Heart right ventricle (tissue), 16 donors: ENCODE measurements around the gene SYNM. TPM values are rescaled to one million over a fixed set of nuclear protein-coding genes. Genes with fewer than 3 reads are reported as not detected.
A peak's percentile ranks its signal among the peaks of the same experiment; 100 is the strongest.

Source experiments
- ATAC-seq, 8 donors: fragments of 200-7000 bp; cut with Tn5 transposase; one replicate each; pipeline ENCODE4 v1.9.1; 2020; ENCODE audit warnings: mild to moderate bottlenecking in 8 of 8, moderate library complexity in 8 of 8, moderate number of reproducible peaks in 1 of 8
- DNase-seq, 2 donors: peaks; one replicate each; pipeline ENCODE4 v3.0.0-alpha.2; 2020
- H3K27ac ChIP-seq, 10 donors: fragments of 200-600 bp; sonication (generic) in 2 of 10; one replicate each; pipeline versions ENCODE4 v1.5.0 to v1.8.0; 2020 to 2022; ENCODE audit warnings: mild to moderate bottlenecking in 3 of 10
- H3K27me3 ChIP-seq, 7 donors: fragments of 200-600 bp; one replicate each; pipeline ENCODE4 v1.8.0; 2021 to 2022; ENCODE audit warnings: mild to moderate bottlenecking in 2 of 7
- H3K36me3 ChIP-seq, 9 donors: fragments of 200-600 bp; sonication (generic) in 1 of 9; one replicate each; pipeline versions ENCODE4 v1.5.0 to v1.8.0; 2020 to 2022; ENCODE audit warnings: mild to moderate bottlenecking in 2 of 9
- H3K4me1 ChIP-seq, 9 donors: fragments of 200-600 bp; sonication (generic) in 1 of 9; one replicate each; pipeline versions ENCODE4 v1.5.0 to v1.8.0; 2020 to 2022; ENCODE audit warnings: mild to moderate bottlenecking in 4 of 9
- H3K4me3 ChIP-seq, 10 donors: fragments of 200-600 bp; sonication (generic) in 2 of 10; one replicate each; pipeline versions ENCODE4 v1.5.0 to v1.8.0; 2020 to 2022; ENCODE audit warnings: mild to moderate bottlenecking in 7 of 10, moderate library complexity in 2 of 10
- H3K9me3 ChIP-seq, 11 donors: fragments of 200-600 bp in 10 of 11; sonication (generic) in 2 of 11; one replicate each; pipeline versions ENCODE4 v1.5.0 to v1.8.0; 2013 to 2022; ENCODE audit warnings: mild to moderate bottlenecking in 2 of 11, control low read depth in 1 of 11, moderate library complexity in 1 of 11
- CTCF ChIP-seq, 9 donors: fragments of 200-600 bp; sonication (generic) in 2 of 9; IDR thresholded peaks; one replicate each; pipeline versions ENCODE4 v1.5.0 to v1.8.0; 2021 to 2022; ENCODE audit warnings: antibody characterized with exemption in 9 of 9, mild to moderate bottlenecking in 5 of 9, moderate library complexity in 1 of 9
- WGBS, 2 donors: extraction: QIAGEN DNeasy Blood & Tissue Kit; methylation state at CpG; one replicate each; pipeline ENCODE4 v1.1.7; 2013; ENCODE audit warnings: inconsistent platforms in 1 of 2; 5-methylcytosine and 5-hydroxymethylcytosine counted together
- intact Hi-C, 10 donors: fragments of 100-400 bp; cut with DNase I; formaldehyde crosslinking; loops; one replicate each; pipeline versions ENCODE4 v1.11.1 to v1.14.2; 2022
- polyA plus RNA-seq, 2 donors: library from polyadenylated mRNA; stranded (reverse); fragments of 200-250 nt; gene quantifications; one replicate each; pipeline ENCODE4 v1.2.3, GENCODE V29; 2013
- total RNA-seq, 10 donors: library from RNA; stranded (reverse); fragmentation: NEBNext Ultra II Directional in 3 of 10; extraction: Animal tissue kit (Norgen Biotek cat#: 25700) in 3 of 10; gene quantifications; one replicate each; pipeline versions ENCODE4 v1.2.1 to v1.2.4, GENCODE V29; 2021 to 2023
- donor health status: Arrhythmogenic right ventricular cardiomyopathy.
- donor health status: ischemic (EF 13 %, LVEDD 7.1; RV severe dilation, severe dysfunction).
- donor health status: healthy with polysubstance abuse.
- donor health status: DM: no; HTN: yes; CAD: no.
- donor health status: DM: no; HTN: no; CAD: no.
- donor health status: ischemic (EF 25% LVEDD 6.9; RV normal size, moderate dysfunction).
- donor health status: ischemic (EF 25% LVEDD 5.7; RV mildly dilated, moderate dysfunction).
- donor health status: healthy.
- donor health status: DM: yes; HTN: yes; CAD: no.
- donor health status: Ischemic cardiomyopathy.
- donor health status: ischemic (EF 35%, LVEDD 5.7; RV mildly dilated, moderate dysfunction).
- donor health status: nonischemic (EF 11% LVEDD 7.7; RV severe dilation, severe dysfunction).
- donor health status: DM: yes; HTN: yes; CAD: no.
- donor health status: PGD.
- donor health status: ischemic (EF 29% LVEDD 5.4; RV normal size, mild dysfunction).
- donor health status: nonischemic (EF 23%, LVEDD 6.1; RV moderate dilation, normal function).

Gene SYNM
- total and polyA plus RNA-seq, 12 donors = 59.4 to 456 (median 350) TPM

GRCh38 chr15:99146661-99147060 is 41.8 kb downstream of the SYNM start:
- TF ChIP-seq CTCF (IDR thresholded peaks at IDR 0.05) = no peak
- Histone ChIP-seq H3K9me3 (no peaks in the 10 kb centered on the region), H3K4me1 (peaks cover 0 to 29% (median 15%) of the 10 kb centered on the region in 9 donors), H3K27ac (no peak overlapping the region), H3K4me3 (no peak overlapping the region), H3K36me3 (peaks cover 0 to 42% (median 3%) of the 10 kb centered on the region in 9 donors), H3K27me3 (no peaks in the 10 kb centered on the region)
- DNase-seq = no peak
- 96 to 98% methylated on average over 5 of the region's 5 CpGs for WGBS, 2 donors
- intact Hi-C loops = loop anchor here in 1 of 10 donors (5.0 kb wide), 1 partner anchor 1264 kb away; no protein-coding TSS in a partner anchor
- no peak for ATAC-seq

GRCh38 chr15:99148851-99149276 is 44.0 kb downstream of the SYNM start:
- Histone ChIP-seq H3K4me3 (no peak overlapping the region), H3K9me3 (no peaks in the 10 kb centered on the region), H3K27me3 (no peaks in the 10 kb centered on the region), H3K4me1 (peaks cover 0 to 22% (median 14%) of the 10 kb centered on the region in 9 donors), H3K27ac (peak overlapping the region in 5 of 10 donors; percentile 2 to 50 (median 15)), H3K36me3 (peaks cover 0 to 53% (median 3%) of the 10 kb centered on the region in 9 donors)
- 38 to 43% methylated on average over 7 of the region's 7 CpGs for whole genome bisulfite sequencing, 2 donors
- intact Hi-C loops = loop anchor here in 2 of 10 donors (1.0 to 5.0 kb wide), 2 partner anchors 20 to 1267 kb away; no protein-coding TSS in a partner anchor
- no peak for DNase-seq
- ATAC-seq = peak in 6 of 8 donors; percentile 9 to 70 (median 40)
- no peak for TF ChIP-seq CTCF (IDR thresholded peaks at IDR 0.05)

- ATAC-seq (peak in 7 of 8 donors; percentile 19 to 64 (median 41)), DNase-seq (no peak)
- H3K4me1 ChIP-seq = peaks cover 2 to 18% (median 13%) of the 10 kb centered on the region in 9 donors
- H3K4me3 ChIP-seq = no peak overlapping the region
- no peaks in the 10 kb centered on the region for H3K27me3 ChIP-seq
- WGBS, 2 donors = 74 to 78% methylated on average over 4 of the region's 4 CpGs
- no peak for TF ChIP-seq CTCF (IDR thresholded peaks at IDR 0.05)
- H3K36me3 ChIP-seq = peaks cover 0 to 57% (median 3%) of the 10 kb centered on the region in 9 donors
- H3K27ac ChIP-seq = peak overlapping the region in 5 of 10 donors; percentile 2 to 50 (median 15)
- intact Hi-C loops = loop anchor here in 1 of 10 donors (5.0 kb wide), 1 partner anchor 1267 kb away; no protein-coding TSS in a partner anchor
- H3K9me3 ChIP-seq = no peaks in the 10 kb centered on the region
Observed at GRCh38 chr15:99149366-99149765, 44.5 kb downstream of the SYNM start.

GRCh38 chr15:99151156-99151555 is 46.3 kb downstream of the SYNM start:
- Histone ChIP-seq H3K4me1 (peaks cover 0 to 18% (median 13%) of the 10 kb centered on the region in 9 donors), H3K27me3 (no peaks in the 10 kb centered on the region), H3K36me3 (peaks cover 0 to 67% (median 7%) of the 10 kb centered on the region in 9 donors), H3K4me3 (no peak overlapping the region), H3K9me3 (no peaks in the 10 kb centered on the region), H3K27ac (no peak overlapping the region)
- DNase-seq = no peak
- ATAC-seq = no peak
- intact Hi-C loops = loop anchor here in 1 of 10 donors (10.0 kb wide), 1 partner anchor 64 kb away; no protein-coding TSS in a partner anchor
- TF ChIP-seq CTCF (IDR thresholded peaks at IDR 0.05) = no peak
- WGBS, 2 donors = 87 to 88% methylated on average over 2 of the region's 2 CpGs
